Muscle layer of colon (tissue), 2 donors: ENCODE data around the gene FFAR2.
"Not testable (repeated sequence)": the region's sequence is repeated elsewhere in the genome, so short reads cannot be mapped to it uniquely, and the experiment has no call there.

Experiments
- H3K27ac ChIP-seq: one replicate; pipeline ENCODE4 v1.7.0; 2013; ENCODE audit warnings: low read depth, mild to moderate bottlenecking, low read length, moderate library complexity
- H3K27me3 ChIP-seq, 2 donors: one replicate each; pipeline ENCODE4 v1.7.0; 2013; ENCODE audit warnings: low read length in 2 of 2, mild to moderate bottlenecking in 2 of 2; ENCODE audit not compliant: insufficient read depth in 2 of 2, control insufficient read depth in 1 of 2
- H3K36me3 ChIP-seq: one replicate; pipeline ENCODE4 v1.7.0; 2013; ENCODE audit warnings: mild to moderate bottlenecking, low read length; ENCODE audit not compliant: insufficient read depth
- H3K4me1 ChIP-seq: one replicate; pipeline ENCODE4 v1.7.0; 2013; ENCODE audit warnings: mild to moderate bottlenecking, low read length; ENCODE audit not compliant: insufficient read depth
- H3K4me3 ChIP-seq, 2 donors: one replicate each; pipeline ENCODE4 v1.7.0; 2013; ENCODE audit warnings: low read length in 2 of 2, low read depth in 1 of 2, mild to moderate bottlenecking in 1 of 2, moderate library complexity in 1 of 2
- H3K9ac ChIP-seq: one replicate; pipeline ENCODE4 v1.7.0; 2013; ENCODE audit warnings: low read length
- H3K9me3 ChIP-seq: one replicate; pipeline ENCODE4 v1.7.0; 2013; ENCODE audit warnings: mild to moderate bottlenecking, low read length
- donor health status: abdominal sarcoma.
- donor health status: Adenocarcinoma of cecum.

Gene FFAR2

DNA sequence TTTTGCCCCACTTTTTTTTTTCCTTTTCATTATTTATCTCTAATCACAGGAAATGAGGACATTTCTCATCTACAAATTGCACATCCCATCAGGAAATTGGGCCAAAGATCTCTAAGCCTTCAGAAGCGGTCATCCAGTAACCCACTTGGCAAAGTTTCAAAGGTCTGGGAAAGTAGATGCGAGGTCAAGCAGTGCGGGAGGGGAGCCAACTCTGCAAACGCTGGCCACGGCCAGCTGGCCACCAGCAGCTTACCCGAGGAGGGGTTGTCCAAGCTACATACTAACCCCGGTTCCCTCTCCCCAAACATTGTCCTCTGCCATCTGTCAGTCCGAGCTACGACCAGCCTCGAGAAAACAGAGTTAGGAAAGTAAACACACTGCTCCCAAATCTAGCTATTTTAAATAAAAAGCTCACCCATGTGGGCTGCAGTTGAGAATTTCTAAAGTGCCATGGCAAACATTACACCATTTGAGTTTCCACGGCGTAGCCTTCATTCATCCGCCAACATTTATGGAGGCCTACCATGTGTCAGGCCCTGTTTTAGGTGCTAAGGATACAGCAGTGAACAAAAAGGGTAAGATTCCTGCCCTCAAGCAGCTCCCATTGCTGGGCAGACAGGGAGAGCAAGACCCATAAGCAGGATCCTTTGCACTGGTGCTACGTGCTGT is 11.5 kb downstream of the FFAR2 start:
- Histone ChIP-seq H3K36me3 (no peaks in the 10 kb centered on the region), H3K9ac (no peak overlapping the region), H3K4me3 (no peak overlapping the region), H3K27me3 (no peaks in the 10 kb centered on the region), H3K27ac (no peak overlapping the region), H3K9me3 (no peaks in the 10 kb centered on the region), H3K4me1 (peaks cover 4% of the 10 kb centered on the region)

DNA sequence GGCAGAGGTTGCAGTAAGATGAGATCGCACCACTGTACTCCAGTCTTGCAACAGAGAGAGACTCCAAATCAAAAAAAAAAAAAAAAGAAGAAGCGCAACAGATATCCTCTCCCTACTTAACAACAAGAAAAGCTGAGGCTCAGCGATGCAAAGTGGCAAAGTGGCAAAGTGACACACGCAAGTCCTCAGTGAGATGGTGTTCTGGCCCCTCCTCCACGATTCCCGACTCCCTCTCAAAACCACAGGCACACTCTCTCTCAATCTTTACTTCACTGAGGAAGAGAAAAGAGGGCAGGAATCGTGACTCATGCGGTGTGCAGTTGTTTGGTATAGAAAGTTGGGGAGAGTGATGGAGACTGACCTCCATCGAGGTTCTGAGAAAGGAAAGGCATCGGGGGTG is 12.6 kb downstream of the FFAR2 start:
- Histone ChIP-seq H3K9me3 (no peaks in the 10 kb centered on the region), H3K4me1 (peaks cover 4% of the 10 kb centered on the region), H3K27me3 (no peaks in the 10 kb centered on the region), H3K4me3 (no peak overlapping the region), H3K36me3 (no peaks in the 10 kb centered on the region), H3K9ac (no peak overlapping the region), H3K27ac (no peak overlapping the region)

DNA sequence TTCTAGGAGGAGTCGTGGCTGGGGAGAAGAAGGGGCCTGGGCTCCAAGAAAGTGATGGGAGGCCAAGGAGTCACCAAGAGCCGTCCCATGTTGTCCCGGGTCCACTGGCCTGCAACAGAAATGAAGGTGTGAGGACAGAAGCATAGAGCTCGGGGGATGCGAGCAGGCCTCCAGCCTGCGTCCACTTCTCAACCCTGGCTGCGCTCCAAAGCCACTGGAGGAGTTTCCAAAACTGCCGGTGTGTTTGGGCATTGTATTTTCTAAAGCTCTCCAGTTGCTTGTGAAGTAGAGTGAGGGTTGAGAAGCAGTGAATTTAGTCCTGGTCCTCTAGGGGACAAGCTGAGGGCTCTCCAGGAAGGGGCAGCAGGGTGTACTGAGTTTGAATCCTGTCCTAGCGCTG is 13.0 kb downstream of the FFAR2 start:
- Histone ChIP-seq H3K9me3 (no peaks in the 10 kb centered on the region), H3K9ac (no peak overlapping the region), H3K36me3 (no peaks in the 10 kb centered on the region), H3K27me3 (no peaks in the 10 kb centered on the region), H3K4me1 (peaks cover 4% of the 10 kb centered on the region), H3K27ac (no peak overlapping the region), H3K4me3 (no peak overlapping the region)

DNA sequence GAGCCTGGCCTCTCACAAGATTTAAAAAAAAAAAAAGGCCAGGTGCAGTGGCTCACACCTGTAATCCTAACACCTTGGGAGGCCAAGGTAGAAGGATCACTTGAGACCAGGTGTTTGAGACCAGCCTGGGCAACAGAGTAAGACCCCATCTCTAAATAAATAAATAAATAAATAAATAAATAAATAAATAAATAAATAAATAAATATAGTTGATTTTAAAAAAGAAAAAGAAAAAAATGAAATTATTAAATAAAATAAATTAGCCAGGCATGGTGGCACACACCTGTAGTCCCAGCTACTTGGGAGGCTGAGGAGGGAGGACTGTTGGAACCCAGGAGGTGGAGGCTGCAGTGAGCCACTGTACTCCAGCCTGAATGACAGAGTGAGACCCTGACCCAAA is 13.7 kb downstream of the FFAR2 start:
- not testable (repeated sequence) for H3K27me3 ChIP-seq, H3K9me3 ChIP-seq, H3K4me3 ChIP-seq, H3K4me1 ChIP-seq, H3K9ac ChIP-seq, H3K36me3 ChIP-seq, H3K27ac ChIP-seq

DNA sequence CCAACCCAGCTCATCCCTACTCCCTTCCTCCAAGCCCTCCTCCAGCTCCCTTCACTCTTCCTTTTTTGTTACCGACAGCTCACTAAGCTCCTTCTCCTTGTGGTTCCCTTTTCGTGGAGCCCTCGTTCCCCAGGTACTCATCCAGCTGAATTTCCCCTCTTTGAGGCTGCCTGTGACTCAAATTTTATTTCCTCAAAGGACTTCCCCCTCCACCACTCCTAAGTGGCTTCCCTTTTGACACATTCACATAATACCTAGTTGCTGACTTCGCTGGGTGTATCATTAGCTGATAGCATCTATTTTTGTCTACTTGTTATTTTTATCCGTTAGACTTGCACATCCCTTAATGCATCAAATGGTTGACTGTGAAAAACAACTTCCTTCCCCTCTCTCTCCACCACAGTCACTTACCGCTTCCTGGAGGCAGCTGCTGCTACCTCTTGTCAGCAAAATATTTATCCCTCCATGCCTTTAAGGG is 14.5 kb downstream of the FFAR2 start:
- Histone ChIP-seq H3K9me3 (no peaks in the 10 kb centered on the region), H3K9ac (no peak overlapping the region), H3K4me1 (peaks cover 4% of the 10 kb centered on the region), H3K27ac (no peak overlapping the region), H3K36me3 (no peaks in the 10 kb centered on the region), H3K4me3 (no peak overlapping the region), H3K27me3 (no peaks in the 10 kb centered on the region)

DNA sequence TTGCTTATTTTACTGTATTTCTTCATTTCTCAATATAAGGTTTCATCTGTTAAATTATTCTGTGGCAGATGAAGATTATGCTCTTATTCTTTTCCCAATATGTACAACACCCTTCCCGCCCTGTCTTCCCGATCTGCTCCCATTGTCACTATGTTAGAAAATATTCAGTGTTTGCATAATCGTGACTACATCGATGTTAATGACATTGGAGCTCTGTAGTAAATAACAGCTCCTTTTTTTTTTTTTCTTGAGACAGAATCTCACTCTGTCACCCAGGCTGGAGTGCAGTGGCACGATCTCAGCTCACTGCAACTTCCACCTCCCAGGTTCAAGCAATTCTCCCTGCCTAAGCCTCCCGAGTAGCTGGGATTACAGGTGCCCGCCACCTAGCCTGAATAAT is 14.9 kb downstream of the FFAR2 start:
- not testable (repeated sequence) for H3K27me3 ChIP-seq, H3K4me1 ChIP-seq, H3K4me3 ChIP-seq, H3K9ac ChIP-seq, H3K36me3 ChIP-seq, H3K9me3 ChIP-seq, H3K27ac ChIP-seq

DNA sequence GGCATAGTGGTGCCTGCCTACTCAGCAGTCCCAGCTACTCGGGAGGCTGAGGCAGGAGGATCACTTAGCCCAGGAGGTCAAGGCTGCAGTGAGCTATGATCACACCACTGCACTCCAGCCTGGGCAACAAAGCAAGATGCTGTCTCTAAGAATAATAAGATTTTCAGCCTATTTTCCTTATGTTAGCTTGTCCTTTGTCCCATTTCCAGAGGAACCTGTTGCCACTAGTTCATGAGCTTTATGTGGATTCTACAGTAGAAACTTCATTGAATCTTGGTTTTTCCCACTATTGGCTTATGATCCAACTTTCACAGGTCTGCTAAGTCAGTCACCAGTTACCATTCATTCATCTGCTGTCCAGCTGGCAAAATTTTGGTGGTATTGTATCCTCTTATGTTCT is 18.2 kb downstream of the FFAR2 start:
- no peaks in the 10 kb centered on the region for H3K36me3 ChIP-seq
- no peak overlapping the region for H3K9ac ChIP-seq
- H3K9me3 ChIP-seq, result no peaks in the 10 kb centered on the region
- H3K27me3 ChIP-seq, result no peaks in the 10 kb centered on the region
- no peak overlapping the region for H3K4me3 ChIP-seq
- no peaks in the 10 kb centered on the region for H3K4me1 ChIP-seq
- no peak overlapping the region for H3K27ac ChIP-seq

DNA sequence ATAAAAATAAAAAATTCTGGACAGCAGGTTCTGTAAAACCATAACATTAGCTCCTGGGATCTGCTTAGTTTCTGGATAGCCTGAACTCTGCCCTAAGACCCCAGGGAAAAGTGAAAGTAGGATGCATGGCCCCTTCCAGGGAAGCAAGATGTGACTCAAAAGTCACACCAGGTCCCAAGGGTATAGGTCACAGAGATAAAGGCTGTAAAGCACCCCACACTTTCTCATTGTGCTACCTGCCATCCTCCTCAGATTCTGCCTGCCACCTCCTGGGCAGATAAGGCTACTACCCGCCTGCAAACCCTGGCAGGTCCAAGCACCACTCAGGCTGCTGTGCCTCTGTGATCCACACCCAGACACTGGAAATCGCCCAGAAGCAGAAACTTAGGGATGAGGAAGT is 20.6 kb downstream of the FFAR2 start:
- H3K4me3 ChIP-seq, result no peak overlapping the region
- H3K9ac ChIP-seq, result no peak overlapping the region
- no peaks in the 10 kb centered on the region for H3K36me3 ChIP-seq
- H3K27ac ChIP-seq, result no peak overlapping the region
- H3K4me1 ChIP-seq, result no peaks in the 10 kb centered on the region
- H3K27me3 ChIP-seq, result no peaks in the 10 kb centered on the region
- no peaks in the 10 kb centered on the region for H3K9me3 ChIP-seq

DNA sequence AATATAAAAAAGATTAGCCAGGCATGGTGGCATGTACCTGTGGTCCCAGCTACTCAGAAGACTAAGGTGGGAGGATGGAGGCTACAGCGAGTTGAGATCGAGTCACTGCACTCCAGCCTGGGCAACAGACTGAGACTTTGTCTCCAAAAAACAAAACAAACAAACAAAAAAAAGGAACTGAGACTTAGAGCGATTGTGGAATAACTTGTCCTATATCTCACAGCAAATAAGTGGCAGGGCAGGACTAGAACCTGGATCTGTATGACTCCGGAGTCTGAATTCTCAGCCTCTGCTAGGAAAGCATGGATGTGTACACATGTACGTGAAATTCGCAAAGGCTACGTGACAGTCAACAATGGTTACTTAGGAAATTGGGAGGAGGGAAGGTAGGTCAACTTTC is 22.1 kb downstream of the FFAR2 start:
- no peak overlapping the region for H3K4me3 ChIP-seq
- H3K4me1 ChIP-seq, result no peaks in the 10 kb centered on the region
- H3K9ac ChIP-seq, result no peak overlapping the region
- no peaks in the 10 kb centered on the region for H3K9me3 ChIP-seq
- H3K27ac ChIP-seq, result no peak overlapping the region
- H3K27me3 ChIP-seq, result no peaks in the 10 kb centered on the region
- no peaks in the 10 kb centered on the region for H3K36me3 ChIP-seq

DNA sequence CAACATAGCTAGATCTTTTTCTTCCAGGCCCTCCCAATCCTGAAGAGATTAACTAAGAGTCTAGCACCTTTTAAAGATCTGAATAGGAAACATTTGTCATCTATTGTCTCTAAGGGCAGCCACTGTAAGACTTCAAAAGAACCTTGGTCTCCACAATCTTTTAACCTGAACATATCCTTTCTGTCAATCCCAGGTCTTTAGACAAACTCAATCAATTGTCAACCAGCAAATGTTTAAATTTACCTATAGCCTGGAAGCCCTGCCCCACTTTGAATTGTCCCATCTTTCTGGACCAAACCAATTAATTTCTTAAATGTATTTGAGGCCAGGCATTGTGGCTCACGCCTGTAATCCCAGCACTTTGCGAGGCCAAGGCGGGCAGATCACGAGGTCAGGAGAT is 23.0 kb downstream of the FFAR2 start:
- H3K36me3 ChIP-seq, H3K27me3 ChIP-seq, H3K9ac ChIP-seq, H3K9me3 ChIP-seq, H3K4me3 ChIP-seq, H3K4me1 ChIP-seq, H3K27ac ChIP-seq: not testable (repeated sequence)

DNA sequence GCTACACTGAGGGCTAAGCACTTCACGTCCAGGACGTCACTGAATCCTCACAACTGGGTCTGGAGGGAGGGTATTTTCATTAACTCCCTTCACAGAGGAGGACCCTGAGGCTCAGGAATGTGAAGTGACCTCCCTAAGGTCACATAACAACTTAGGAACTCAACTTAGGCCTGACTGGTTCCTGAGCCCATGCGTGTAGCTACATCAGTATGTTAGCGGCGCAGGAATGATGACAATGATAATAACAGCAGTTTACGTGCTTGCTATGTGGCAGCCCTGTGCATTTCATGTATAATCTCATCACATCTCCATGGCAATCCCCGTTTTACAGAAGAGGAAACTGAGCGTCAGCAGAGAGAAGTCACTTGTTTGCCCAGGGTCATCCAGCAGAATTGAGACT is 23.9 kb downstream of the FFAR2 start:
- H3K4me3 ChIP-seq, result no peak overlapping the region
- H3K9ac ChIP-seq, result no peak overlapping the region
- H3K36me3 ChIP-seq, result no peaks in the 10 kb centered on the region
- H3K27ac ChIP-seq, result no peak overlapping the region
- H3K4me1 ChIP-seq, result no peaks in the 10 kb centered on the region
- no peaks in the 10 kb centered on the region for H3K27me3 ChIP-seq
- H3K9me3 ChIP-seq, result no peaks in the 10 kb centered on the region

DNA sequence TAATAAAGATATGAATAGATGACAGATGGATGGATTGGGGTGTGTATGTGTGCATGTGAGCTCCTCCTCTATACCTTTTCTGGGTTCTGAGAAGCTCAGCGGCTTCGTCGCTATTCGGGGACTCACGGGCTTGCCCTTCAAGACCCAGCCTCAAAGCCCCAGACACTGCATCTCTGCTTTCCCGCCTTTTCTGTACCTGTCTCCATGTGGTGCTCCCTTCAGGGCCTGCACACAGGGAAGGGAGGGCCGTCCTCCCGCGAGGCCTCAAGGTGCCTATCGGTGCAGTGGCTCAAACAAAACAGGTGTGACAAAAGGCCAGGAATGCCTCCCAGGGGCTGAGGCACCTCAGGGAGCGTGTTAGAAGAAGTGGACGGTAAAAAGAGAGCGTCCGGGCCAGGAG is 26.0 kb downstream of the FFAR2 start:
- H3K4me1 ChIP-seq, result no peaks in the 10 kb centered on the region
- no peak overlapping the region for H3K27ac ChIP-seq
- no peak overlapping the region for H3K4me3 ChIP-seq
- no peak overlapping the region for H3K9ac ChIP-seq
- no peaks in the 10 kb centered on the region for H3K27me3 ChIP-seq
- no peaks in the 10 kb centered on the region for H3K9me3 ChIP-seq
- no peaks in the 10 kb centered on the region for H3K36me3 ChIP-seq
